Raji (cell line): ENCODE measurements around the gene MAPK4.

ENCODE experiments used
- POLR2A ChIP-seq: IDR thresholded peaks from 2 replicates; pipeline ENCODE4 v1.6.1; 2011; ENCODE audit warnings: low read depth, low read length, control low read depth; ENCODE audit not compliant: insufficient read depth

MAPK4 gene

GRCh38 chr18:50578030-50578429 is 18.1 kb downstream of the MAPK4 start:
- TF ChIP-seq POLR2A: no peak

DNA sequence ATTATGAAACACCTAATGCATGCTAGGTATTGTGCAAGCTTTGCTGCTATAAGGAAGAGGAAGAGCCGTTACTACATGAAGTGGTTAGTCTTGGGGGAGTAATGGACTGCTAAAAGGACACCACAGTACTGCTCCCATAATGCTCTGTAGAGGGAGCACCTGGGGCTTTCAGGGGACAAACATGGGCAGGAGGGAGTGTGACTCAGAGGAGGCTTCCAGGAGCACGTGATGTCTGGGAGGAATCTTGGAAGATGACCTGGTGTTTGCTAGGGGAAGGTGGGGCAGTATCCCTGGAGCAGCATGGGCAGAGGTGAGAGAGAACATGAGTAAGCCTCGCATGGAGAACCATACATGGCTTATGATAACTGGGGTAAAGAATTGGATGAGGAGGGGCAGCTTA is 18.8 kb downstream of the MAPK4 start:
- TF ChIP-seq POLR2A: no peak

- TF ChIP-seq POLR2A: no peak
Measured at GRCh38 chr18:50579061-50579774, 19.3 kb downstream of the MAPK4 start.

DNA sequence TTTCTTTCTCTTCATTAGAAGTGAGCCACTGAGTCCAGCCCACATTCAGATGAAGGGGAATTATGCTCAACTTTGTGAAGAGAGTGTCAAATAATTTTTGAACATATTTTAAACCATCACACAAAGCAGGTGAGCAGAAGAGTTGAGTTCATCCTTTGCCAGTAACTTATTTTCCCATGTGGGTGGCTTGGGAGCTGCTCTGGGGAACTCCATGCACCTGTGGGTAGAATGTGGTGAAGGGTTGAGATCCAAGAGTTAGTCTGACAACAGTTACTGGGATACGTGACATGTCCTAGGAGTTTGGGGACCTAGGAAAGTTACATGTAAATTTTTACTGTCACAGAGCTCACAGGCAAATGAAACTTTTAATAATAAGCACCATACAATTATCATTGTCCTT is 21.6 kb downstream of the MAPK4 start:
- no peak for TF ChIP-seq POLR2A

DNA sequence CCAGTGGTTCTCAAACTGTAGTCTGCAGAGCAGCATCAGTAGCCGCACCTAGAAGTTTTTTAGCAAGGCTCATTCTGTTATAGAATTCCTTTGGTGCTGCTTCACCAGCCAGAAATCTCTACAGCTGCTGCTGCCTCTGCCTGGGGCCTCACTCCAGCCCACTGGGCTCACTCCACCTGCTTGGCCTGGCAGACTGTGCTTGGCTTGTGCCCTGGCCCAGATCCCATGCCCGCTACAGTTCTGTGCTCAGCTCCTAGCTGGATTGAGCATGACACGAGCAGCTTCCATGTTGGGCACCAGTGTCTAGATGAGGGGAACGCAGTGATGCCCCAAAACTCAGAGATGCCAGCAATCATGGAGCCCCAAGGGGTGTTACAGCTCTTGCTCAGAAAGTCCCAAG is 22.6 kb downstream of the MAPK4 start:
- no peak for TF ChIP-seq POLR2A

GRCh38 chr18:50586710-50587109 is 26.8 kb downstream of the MAPK4 start:
- TF ChIP-seq POLR2A: no peak

DNA sequence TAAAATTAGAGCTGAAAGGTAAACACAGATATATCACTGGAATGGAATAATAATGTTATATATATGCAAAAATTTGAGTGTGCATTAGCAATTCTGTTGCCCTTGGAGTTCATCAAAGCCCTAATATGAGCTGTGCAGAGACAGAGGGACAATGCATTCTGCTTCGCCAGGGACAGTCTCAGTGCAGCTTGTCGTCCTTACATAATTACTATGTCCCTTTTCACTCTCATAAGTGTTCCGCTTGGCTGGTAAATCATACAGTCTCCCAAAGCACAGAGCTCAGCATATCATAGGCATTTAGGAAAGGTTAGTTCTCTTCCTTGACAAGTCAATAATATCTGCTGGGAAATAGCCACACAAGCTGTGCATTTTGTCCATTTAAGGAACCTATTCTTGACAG is 30.7 kb downstream of the MAPK4 start:
- TF ChIP-seq POLR2A: no peak

GRCh38 chr18:50594012-50594411 is 34.1 kb downstream of the MAPK4 start:
- no peak for TF ChIP-seq POLR2A

- no peak for TF ChIP-seq POLR2A
Measured at GRCh38 chr18:50594942-50595341, 35.1 kb downstream of the MAPK4 start.

DNA sequence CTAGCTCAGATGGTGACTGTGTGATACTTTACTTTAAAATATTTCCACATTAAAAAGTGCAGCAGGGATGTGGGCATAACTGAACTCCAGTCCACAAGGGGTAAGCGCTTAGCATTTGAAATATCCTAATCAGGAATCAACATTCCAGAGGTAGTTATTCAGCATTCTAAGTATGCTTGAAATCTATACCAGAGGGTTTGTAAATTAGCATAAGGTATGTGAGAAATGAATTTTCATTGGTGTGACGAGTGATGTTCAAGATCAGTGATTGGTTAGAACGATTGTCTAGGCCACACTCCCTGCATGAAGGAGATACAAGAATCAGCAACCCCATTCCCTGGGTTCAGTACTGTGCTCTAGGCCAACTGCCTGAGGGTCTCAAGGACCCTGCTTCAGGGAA is 42.6 kb downstream of the MAPK4 start:
- no peak for TF ChIP-seq POLR2A

GRCh38 chr18:50606609-50607008 is 46.7 kb downstream of the MAPK4 start:
- TF ChIP-seq POLR2A: no peak

GRCh38 chr18:50607378-50607926 is 47.6 kb downstream of the MAPK4 start:
- no peak for TF ChIP-seq POLR2A

GRCh38 chr18:50610349-50610748 is 50.5 kb downstream of the MAPK4 start:
- no peak for TF ChIP-seq POLR2A

DNA sequence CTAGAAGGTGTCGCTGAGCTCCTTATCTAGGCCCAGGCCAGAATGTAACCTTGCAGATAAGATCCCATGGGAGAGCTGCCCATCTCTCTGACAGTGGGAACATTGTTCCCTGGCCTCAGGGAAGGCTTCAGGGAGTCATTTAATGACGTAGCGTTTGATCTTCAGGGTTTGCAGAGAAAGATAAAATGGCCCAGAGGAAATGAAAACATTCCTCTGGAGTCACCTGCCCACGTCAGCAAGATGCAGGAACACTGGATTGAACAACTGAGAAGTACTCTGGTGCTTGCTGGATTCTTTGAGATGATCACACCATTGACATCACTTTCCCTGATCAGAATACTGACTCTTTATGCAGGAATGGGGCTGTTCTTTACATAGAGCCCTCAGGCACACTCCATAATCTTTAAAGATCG is 51.6 kb downstream of the MAPK4 start:
- no peak for TF ChIP-seq POLR2A

DNA sequence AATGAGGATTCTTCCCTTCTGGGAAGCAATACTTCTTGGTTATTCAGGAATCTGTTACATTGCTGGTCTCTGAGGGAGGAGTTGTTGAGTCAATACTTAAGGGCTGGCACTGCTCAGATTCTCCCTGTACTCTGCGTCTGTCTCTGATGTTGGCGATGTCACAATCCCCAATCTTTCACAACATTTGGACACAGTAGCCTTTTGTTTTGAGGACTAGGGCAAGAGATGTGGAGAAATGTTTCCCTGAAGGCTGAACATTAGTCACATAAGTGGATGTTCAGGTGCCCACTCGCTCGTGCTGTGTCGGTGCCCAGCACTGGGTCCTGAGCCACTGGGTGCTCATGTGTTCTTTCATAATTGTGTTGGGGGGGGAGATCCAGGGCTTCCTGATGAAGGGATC is 55.0 kb downstream of the MAPK4 start:
- TF ChIP-seq POLR2A: no peak

DNA sequence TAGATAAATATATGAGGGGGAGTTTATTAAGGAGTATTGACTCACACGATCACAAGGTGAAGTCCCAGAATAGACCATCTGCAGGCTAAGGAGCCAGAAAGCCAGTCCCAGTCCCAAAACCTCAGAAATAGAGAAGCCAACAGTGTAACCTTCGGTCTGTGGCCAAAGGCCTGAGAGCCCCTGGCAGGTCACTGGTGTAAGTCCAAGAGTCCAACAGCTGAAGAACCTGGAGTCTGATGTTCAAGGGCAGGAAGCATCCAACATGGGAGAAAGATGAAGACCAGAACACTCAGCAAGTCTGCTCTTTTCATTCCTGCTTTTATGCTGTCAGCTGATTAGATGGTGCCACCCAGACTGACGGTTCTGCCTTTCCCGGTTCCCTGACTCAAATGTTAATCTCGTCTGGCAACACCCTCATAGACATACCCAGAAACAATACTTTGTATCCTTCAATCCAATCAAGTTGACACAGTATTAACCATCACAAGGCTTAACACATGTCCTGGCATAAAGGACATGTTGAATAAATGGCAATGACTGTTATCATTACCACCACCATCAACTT is 56.7 kb downstream of the MAPK4 start:
- TF ChIP-seq POLR2A: no peak

- no peak for TF ChIP-seq POLR2A
Measured at GRCh38 chr18:50619861-50620275, 60.0 kb downstream of the MAPK4 start.

DNA sequence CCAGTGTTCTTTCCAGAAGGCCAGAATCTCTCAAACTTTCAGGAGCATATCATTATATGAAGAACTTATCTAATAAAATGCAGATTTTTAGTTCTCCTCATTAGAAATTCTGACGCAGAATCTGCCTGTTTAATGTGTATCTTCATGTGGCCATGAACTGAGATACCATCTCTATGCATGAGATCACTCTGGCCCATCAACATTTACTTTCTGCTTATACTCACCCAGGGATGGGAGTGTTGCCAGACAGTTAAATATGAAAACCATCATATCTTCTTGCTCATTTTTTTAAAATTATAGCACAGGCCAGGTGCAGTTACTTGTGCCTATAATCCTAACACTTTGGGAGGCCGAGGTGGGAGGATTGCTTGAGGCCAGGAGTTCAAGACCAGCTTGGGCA is 60.4 kb downstream of the MAPK4 start:
- TF ChIP-seq POLR2A: no peak

DNA sequence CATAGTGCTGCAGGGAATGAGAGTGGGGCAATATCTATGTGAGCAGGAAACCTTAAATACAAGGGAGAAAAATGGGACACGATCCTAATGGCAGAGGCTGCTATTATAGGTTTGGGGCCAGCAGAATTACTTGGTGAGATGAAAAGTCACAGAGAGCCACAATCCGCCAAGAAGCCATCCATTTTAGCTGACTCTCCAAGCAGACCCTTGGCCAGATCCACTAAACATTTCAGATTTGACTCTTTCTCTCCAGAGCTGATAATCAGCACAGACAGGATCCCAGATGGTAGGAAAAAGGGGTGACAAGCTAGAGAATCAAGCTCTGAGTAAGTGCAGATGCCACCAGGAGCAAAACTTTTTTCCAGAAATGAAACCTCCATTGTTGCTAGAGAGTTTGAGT is 61.5 kb downstream of the MAPK4 start:
- no peak for TF ChIP-seq POLR2A
